Activated CD8-positive, alpha-beta memory T cell treated with anti-CD3 and anti-CD28 coated beads for 1 hour (primary cell): ENCODE results near the gene CLDN17.

Experiments
- DNase-seq, 2 donors: peaks; one replicate each; pipeline ENCODE4 v3.0.0-alpha.2; 2020; ENCODE audit warnings: low read depth in 1 of 2; ENCODE audit errors: extremely low read depth in 1 of 2

CLDN17 gene, protein sequence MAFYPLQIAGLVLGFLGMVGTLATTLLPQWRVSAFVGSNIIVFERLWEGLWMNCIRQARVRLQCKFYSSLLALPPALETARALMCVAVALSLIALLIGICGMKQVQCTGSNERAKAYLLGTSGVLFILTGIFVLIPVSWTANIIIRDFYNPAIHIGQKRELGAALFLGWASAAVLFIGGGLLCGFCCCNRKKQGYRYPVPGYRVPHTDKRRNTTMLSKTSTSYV

DNA sequence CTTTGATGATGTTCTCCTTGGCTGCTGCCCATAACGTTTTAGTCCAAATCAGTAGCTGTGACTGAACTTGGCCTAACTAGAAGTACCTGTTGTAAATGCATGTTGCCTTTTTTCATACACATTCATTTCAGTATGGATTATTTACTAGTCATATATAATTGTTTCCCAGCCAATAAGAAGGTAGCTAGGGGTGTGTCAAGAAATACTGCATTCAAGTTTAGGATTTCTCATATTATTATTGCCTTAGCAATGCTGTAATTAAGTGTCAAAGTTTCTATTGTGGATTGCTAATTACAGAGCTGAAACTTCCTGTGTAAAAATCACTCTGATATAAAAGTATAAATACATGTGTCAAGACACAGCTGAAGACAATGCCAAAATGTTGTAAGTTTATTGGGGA, at the start of gene CLDN17:
Gene CLDN17, minus strand, starts transcription at position 101 of the 400 bp plus-strand sequence. CDS start 188 bp downstream, outside the sequence.
- DNase-seq, result no peak

DNA sequence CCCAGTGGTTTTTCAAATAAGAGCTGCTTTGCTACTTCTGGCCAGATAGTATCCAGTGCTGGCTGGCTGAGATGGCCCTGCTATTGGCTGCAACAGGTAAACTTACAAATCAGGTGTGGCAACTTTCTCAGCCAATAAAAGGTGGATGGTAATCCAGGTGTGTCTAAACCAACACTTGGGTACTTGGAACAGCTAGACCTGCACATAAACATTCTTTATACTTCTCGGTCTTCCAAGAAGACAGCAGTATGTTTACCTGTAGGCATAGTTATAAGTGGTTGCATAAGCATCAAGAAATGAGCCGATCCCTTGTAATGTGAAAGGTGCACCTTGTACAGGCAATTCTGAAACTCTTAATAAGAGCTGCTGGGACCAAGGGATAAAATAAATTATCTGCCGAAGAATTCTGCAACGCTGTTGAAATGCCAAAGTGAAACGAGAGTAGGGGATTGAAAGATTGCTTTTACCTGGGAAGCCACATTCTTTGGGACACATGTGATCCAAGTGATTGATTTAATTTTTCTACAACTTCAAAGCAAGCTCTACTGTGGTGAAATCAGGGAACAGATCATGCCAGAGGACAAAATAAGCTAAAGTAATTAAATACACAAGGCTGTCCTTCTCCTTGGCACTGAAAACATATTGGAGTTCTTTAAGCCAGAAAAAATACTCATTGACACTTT, 49.6 kb upstream of the CLDN17 start, which contains the start of gene CLDN8:
Gene CLDN8, minus strand, starts transcription at position 57 of the 683 bp plus-strand sequence. CDS start 172 bp downstream, outside the sequence.
- no peak for DNase-seq

DNA sequence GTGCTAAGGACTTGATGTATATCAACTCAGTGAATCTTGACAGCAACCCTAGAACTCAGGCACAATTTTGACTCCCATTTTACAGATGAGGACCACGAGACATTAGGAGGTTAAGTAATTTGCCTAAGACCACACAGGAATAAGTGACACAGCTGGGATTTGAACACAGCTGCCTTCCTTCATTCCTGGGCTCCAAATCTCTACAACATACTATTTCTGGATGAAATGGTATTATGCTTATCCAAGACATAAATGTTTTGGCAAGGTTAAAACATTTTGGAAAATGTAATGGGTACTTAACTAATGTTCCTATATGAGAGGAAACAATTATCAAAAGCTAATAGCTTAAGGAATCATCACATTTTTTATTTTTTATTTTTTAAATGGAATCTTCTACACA, 44.5 kb upstream of the CLDN17 start:
- no peak for DNase-seq

DNA sequence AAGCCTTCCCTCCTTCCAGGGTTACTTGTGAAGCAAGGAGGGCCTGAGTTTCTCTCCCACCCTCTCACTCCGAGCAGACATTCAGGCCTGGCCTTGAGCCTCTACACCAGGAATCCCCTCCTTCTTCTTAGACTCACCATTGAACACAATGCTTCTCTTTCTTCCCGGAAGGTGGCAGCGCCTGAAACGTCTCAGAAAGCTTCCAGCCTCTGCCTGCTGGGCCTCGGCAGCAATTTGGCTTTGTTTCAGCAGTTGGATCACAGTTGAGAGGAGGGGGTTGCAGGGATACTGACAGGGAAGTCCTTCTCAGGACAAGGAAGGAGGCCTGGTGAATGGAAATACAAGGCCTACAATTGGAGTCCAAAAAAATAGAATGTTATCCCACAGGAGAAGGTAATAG, 43.0 kb upstream of the CLDN17 start:
- no peak for DNase-seq

DNA sequence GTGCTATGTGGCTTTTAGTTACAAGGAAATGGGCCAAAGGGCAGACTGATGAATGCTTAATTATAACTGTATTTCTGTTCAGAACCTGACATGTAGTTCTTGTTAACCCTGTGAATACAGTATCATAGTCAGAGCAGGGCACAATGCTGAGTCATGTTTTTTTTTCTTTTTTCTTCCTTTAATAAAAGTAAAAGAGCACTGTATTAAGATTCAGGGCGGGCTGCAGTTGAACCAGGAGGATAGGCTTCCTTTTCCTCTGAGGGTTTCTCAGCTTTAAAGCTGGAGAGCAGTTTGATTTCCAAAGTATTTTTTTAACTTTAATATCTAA, 40.6 kb upstream of the CLDN17 start:
- no peak for DNase-seq

DNA sequence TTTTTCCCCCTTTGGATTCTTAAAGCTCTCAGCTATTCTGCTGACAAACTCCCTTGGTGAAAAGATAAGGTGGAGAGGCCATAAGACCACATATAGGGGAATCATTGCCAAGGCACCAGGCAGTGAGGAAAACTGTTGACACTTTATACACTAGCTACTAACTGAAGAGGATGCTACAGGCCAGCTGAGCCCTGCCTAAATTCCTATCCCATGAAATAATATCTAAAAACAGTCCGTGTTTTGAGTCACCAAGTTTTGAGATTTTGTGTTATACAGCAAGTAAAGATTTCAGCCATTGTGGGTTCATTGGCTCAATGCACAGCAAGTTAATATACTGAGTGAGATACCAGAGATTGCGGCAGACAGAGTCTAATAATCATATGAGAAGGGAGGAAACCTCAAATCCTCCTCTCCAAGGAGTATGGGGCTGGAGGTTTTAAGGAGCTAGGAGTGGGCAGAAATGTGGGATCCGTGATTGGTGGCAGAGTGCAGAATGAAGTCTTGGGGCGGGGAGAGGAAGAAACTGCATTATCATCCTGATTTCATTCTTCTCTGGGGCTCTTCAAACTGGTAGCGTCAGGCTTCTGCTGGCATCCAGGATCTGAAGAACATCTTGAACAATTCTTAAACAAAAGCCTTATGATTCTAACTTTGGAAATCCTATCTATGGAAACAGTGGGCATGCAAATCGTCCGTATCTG, 40.1 kb upstream of the CLDN17 start:
- DNase-seq, result no peak

DNA sequence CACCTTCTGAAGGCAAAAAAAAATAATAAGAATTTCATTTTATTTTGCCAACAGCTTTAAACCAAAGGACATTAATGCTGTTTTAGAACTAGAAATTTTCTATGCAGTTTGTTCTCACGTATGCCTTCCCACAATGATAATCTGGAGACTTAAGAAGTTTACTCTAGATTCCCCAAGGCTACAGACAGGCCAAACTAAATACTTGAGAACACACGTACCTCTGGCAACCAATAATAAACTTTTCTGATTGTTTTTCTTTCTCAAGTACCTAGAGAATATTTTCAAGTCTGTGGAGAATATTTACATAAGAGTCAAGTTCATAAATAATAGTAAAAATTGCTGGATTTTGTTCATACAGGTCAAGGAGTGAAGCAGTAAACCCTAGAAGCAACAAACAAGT, 33.4 kb upstream of the CLDN17 start:
- DNase-seq, result no peak

DNA sequence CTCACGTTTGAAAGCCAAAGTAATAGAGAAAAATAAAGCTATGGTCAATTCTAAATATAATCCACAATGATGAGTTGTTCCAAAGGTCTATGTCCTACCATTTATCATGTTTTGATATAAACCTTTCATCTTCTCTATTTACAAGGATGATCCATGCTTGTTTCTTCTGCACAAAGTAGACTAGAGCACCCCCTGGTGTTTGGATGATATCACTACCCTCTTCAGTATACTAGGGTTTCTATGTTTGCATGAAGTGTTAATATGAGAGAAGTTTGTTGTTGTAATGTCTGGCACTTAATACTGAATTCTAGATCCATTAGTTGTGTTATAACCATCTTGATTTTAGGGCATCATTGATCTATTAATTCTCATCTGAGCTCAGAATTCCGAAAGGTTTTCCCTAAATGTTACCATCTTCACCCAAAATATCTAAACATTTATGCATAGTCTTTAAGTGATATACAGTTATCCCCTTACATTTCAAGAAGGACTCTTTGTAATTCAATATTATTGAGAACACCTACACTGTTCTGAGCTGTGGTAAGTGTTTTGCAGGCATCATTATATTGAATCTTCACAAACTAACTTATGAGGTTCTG, 28.2 kb upstream of the CLDN17 start:
- DNase-seq, result no peak

DNA sequence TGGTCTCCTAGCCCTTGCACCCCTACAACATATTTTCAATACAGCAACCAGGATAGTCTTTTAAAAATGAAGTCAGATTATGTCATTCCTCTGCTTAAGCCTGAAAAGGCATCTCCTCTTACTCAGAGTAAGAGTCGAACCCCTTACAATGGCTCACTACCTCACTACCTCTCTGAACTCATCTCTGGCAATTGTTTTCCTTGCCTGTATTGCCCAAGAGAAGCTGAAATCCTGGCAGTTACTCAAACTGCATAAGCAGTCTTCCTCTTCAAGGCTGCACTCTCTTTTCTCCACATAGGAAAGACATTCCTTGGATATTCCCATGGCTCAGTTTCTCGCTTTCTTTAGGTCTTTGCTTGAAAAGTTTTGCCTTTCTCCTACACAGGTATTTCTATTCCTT, 26.6 kb upstream of the CLDN17 start:
- no peak for DNase-seq

DNA sequence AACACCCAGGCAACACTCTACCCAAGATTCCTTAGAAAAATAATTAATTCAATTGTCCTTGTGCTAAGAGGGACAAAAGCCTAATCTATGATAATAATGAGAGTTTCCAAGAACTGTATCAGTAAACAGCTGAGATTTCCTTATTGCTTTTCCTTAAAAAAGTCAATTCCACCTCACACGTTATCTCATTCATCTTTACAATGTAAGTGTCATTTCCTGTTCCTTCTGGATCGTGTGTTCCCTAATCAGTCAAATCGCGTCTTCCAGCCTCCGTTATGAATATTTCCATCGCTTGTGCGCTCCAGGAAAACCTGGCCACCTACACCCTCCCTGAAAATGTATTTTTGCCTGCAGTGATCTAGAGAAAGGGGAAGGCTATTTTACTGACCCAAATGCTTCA, 23.9 kb upstream of the CLDN17 start:
- no peak for DNase-seq

DNA sequence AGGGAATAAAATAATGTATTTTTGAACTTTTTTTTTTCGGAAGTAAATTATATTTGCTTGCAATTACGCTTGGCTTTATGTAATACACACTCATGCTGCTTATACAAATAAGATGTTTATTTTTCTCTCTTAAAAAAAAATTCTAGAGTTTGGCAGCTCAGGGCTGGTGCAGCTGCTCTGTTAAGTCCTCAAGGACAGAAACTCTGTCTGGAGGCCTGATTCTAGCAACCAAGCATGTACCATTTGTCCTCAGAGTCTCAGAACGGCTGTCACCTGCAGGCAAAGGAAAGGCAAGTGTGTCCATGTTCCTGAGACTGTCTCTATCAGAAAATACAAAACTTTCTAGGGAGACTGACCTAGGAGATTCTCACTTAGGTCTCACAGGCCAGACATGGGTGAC, 23.2 kb upstream of the CLDN17 start:
- DNase-seq, result no peak

DNA sequence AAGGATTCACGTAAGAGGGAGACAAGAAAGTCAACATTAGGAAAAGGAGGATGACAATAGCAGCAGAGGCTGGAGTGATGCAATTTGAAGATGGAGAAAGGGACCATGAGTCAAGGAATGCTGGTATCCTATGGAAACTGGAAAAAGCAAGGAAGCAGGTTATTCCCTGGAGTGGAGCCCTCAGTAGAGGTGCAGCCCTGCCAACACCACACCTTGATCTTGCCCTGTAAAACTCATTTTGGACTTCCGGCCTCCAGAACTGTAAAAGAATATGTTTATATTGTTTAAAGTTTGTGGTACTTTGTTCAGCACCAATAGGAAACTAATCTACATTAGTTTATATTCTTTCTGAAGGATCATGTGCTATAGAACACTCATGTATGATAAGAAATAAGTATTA, 19.6 kb upstream of the CLDN17 start:
- no peak for DNase-seq

DNA sequence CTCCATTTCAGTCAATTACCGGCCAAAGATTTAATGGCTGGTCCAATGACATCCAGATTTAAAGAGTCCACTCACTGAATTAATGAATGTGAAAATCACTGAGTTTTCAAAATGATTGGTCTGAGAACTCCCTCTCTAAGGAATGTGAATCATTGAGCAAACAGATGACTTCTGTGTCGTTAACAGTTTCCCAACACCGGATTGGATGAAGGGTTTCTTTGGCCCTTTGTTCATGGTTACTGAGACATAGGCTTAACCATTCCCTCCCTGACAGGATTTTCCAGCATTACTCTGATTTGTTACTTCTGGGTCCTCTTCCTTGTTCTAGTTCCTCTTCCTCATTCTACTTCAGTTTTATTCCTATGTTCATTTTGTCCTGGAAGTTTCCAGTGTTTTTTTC, 1.5 kb upstream of the CLDN17 start:
- no peak for DNase-seq

DNA sequence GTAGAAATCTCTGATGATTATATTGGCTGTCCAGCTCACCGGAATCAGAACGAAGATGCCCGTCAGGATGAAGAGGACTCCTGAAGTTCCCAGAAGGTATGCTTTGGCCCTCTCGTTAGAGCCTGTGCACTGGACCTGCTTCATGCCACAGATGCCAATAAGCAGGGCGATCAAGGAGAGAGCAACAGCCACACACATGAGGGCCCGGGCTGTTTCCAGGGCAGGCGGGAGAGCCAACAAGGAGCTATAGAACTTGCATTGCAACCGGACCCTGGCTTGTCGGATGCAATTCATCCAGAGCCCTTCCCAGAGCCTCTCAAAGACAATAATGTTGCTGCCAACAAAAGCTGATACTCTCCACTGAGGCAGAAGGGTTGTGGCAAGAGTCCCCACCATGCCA, 434 bp downstream of the CLDN17 start:
- DNase-seq, result no peak

DNA sequence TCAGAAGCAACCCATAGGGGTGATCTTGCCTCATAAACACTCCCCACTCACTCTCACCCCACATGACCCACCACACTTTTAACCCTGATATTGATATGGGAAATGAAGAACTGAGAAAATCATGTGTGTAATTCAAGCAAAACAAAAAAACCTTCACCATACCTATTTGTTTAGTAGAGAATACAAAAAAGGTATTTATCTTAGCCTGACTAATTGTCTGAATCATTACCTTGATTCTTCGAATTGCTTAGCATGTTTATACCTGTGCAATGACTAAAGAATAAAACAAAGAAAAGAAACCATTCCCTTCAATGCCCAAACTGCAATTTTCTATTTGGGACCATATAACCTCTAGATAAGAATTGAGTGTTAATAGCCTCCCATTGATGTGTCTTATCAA, 1.8 kb downstream of the CLDN17 start:
- no peak for DNase-seq

DNA sequence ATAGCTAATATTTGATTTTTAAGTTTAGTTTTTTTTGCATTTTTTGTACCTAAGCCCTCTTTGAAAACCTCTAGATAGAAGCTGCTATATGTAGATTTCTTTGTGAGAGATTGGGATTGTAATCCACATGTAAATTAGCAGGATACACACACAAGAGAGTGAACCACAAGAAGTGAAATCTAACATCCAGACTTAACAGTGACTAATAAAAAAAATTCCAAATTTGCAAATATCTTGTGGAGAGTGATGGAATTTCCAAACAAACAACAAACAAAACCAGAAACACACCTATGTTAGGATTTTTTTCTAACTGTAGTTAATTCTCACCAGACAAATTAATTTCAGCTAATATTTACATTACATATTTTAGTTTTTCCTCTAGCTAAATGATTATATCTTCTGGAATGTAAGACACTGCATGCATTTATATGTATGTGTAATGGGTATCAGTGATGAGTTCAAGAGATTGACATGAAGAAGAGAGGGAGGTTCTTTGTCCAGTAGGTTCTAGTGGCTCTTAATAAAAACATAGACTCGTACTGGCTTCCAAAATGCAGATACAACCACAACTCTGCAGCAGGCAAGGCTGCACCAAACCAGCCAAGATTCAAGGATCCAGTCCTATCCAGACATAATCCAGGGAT, 12.8 kb downstream of the CLDN17 start:
- no peak for DNase-seq

DNA sequence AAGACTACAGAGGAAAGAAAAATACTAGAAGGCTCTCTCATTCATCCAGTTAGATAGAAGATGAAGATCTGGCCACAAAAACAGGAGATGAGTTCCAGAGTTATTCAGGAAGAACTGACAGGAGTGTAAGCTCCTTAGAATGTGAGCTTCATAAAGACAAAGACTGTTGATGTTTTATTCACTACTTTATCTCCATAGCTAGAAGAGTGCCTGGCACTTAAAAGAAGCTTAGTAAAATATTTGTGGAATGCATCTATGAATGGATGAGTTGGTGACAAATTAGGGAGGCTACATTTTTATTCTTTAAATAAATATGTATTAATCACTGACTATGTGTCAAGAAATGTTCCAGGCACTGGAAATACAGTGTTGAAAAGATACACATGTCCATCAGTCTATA, 13.8 kb downstream of the CLDN17 start:
- no peak for DNase-seq

DNA sequence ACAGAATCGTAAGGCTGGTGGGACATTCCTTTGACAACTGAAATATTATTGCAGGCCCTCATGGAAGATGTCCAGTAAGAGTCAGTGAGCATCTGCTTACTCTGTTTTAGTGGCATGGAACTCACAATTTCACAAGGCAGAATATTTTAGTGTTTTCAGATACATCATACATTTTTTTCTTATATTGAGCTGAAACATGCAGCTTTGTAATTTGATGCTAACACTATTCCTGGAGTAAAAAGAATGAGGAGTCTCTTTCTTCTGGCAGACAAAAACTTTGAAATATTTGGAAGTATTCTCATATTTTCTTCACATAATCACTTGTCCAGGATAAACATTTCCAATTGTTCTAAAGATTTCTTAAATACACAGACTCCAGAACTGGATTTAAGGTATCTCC, 17.7 kb downstream of the CLDN17 start:
- no peak for DNase-seq

DNA sequence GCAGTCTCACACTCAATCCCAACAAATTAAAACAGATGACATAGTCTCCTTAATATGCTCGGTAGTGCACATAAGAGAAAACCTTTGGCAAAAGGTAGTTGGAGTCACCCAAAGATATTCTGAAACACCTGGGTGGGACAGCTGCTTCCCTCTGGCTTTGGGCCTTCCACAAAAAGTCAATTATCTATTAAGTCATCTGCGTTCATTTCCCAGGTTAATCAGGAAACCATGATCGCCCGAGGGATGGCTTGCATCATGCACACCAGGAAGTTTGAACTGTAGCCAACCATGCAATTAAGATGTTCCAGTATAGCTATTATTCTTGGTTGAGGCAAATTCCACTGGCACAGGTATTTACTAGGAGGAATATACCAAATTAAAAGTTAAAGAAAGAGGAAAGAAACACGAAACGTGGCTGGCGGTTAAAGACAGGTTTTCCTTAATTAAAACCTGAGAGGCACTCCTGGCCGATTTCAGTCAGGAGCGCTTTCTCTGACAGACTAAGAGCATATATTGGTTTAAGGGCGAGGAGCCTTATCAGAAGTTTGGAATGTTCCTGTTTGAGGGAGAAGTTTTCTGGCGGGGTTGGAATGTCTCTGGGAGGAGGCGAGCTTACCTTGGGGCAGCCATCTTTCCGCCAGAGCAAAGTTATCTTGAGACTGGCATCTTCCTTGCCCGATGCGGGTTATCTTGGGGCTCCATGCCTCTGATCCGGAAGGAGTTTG, 19.9 kb downstream of the CLDN17 start:
- DNase-seq, result no peak

DNA sequence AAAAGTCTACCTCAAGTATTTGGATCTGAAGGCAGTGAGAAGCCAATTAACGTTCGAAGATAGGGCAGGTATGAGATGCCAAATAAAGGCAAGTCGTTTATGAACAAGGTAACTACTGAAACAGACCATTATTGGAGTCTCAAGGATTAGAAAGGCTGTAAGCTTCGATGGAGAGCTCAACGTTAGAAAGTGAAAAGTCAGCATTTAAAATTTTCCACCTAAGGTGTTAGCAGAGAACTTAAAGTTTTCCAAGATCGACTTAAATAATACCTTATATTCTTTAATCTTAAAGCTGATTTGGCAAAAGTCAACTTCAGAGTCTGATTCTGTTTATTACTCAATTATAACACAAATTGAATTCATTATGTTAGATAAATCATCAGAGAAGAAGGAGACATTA, 28.1 kb downstream of the CLDN17 start:
- DNase-seq, result no peak

DNA sequence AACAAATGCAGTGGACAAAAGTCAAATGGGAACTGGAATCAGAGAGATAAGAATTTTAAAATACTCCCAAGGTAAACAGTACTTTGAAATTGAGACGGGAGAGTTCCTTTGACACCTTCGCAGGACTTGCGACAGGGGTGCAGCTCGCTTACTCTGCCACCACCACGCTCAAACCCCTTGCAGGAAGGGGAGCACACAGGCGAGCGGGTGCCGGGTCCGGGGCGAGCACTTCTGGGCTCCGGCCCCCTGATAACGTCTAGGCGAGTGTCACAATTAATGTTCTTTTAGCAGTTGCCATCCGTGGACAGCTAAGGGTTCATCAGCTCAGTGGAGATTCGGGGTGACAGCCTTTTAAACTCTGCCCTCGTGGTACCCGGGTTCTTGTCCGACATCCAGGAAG, 37.4 kb downstream of the CLDN17 start:
- no peak for DNase-seq
